OCI-M2 (cell line): ENCODE data around the gene GPR78.

Source experiments
- DNase-seq: peaks from one replicate; lab custom pipeline; 2025; ENCODE audit not compliant: unreplicated experiment; lab: John Stamatoyannopoulos, UW

GPR78 gene

GRCh38 chr4:8580321-8581093 lies at the start of gene GPR78:
Gene GPR78 (plus strand): TSS chr4:8580392. CDS start chr4:8580983, 591 bp downstream.
- no peak for DNase-seq

- DNase-seq = no peak
These were observed 47.9 kb upstream of the GPR78 start for GRCh38 chr4:8532245-8532781.

GRCh38 chr4:8533274-8533865 lies 46.8 kb upstream of the GPR78 start:
- DNase-seq = no peak

- DNase-seq = no peak
These were observed 46.1 kb upstream of the GPR78 start for GRCh38 chr4:8534129-8534528.

GRCh38 chr4:8534611-8535010 lies 45.6 kb upstream of the GPR78 start:
- no peak for DNase-seq

- no peak for DNase-seq
These were observed 43.7 kb upstream of the GPR78 start for GRCh38 chr4:8536467-8536866.

GRCh38 chr4:8537041-8537461 lies 43.1 kb upstream of the GPR78 start:
- no peak for DNase-seq

DNA sequence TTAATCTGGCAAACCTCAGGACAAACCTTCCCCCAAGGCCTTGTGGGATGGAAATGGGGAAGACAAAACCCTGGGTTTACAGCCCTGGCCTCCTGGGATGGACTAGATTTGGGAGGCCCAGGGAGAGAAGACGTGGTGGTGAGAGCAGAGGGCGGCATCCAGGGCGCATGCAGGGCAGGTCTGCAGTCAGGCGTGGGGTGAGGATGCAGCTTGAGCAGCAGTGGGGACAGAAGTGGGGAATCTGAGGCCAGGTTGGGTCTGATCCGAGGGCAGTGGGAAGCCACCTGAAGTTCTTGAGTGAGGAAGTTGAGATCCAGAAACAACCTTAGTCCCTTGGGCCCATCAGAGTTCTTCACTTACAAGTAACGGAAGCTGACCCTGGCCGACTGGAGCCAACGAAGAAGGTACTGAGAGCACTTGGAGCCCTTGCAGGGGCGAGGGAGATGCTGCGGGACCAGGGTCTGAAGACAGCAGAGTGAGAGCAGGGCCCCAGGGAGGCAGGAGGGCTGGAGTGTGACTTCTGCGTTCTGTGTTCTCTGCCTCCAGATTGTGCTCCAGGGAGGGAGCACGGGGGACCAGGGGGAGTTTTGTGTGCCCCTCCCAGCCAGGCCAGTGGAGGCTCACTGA lies 42.0 kb upstream of the GPR78 start:
- DNase-seq = no peak

DNA sequence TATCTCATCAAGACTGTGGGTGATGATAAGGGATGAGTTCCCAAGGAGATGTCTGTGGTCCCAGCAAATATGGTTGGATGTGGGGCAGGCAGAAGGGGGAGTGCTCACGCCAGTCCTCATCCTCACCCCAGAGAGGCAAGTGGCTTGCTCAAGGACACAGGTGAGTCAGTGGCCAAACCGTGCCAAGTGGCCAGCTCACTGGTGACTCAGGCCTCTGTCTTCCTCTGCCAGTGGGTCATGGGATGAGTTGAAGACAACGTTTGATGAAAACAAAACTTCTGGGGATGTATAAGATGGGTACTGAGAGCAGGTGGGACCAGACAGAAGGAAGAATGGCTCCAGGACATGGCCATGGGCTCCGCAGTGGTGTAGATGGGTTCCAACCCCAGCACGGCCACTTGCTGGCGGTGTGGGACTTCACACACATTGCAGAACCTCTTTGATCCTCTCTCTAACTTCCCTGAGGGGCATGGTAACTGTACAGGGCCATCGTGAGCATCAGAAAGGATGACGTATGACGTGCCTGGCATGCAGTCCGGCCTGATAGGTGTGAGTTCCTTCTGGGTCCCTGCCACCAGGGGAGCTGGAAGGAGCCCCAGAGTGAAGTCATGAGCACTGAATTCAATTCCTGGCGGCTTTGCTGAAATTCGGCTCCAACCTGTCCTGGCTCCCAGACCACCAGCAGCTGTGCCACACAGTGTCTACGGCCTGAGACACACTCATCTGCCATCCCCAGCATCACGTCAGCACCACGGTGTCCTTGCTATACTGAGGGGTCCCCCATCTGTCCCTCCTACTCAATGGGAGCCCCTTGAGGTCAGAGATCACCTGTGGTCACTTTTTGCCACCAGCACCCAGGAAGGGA lies 41.3 kb upstream of the GPR78 start:
- no peak for DNase-seq

- no peak for DNase-seq
These were observed 40.5 kb upstream of the GPR78 start for GRCh38 chr4:8539661-8540060.

GRCh38 chr4:8540072-8540471 lies 40.1 kb upstream of the GPR78 start:
- no peak for DNase-seq

- no peak for DNase-seq
These were observed 39.6 kb upstream of the GPR78 start for GRCh38 chr4:8540586-8540985.

DNA sequence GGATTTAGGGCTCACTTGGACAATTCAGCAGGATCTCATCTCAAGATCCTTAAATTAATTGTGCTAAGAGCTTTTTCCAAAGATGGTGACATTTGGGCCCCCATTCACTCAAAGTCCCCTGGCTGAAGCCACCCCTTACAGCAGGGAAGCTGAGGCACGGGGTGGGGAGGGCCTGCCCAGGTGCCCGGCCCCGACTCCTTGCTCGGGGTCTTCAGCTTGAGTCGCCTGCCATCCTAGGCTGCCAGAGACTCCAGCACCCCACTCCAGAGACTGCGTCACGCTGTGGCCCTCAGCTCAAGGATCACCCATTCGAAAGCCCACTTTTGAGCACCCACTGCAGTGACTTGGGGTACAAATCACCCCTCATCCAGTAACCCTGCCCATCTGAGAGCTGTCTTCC lies 39.2 kb upstream of the GPR78 start:
- no peak for DNase-seq

DNA sequence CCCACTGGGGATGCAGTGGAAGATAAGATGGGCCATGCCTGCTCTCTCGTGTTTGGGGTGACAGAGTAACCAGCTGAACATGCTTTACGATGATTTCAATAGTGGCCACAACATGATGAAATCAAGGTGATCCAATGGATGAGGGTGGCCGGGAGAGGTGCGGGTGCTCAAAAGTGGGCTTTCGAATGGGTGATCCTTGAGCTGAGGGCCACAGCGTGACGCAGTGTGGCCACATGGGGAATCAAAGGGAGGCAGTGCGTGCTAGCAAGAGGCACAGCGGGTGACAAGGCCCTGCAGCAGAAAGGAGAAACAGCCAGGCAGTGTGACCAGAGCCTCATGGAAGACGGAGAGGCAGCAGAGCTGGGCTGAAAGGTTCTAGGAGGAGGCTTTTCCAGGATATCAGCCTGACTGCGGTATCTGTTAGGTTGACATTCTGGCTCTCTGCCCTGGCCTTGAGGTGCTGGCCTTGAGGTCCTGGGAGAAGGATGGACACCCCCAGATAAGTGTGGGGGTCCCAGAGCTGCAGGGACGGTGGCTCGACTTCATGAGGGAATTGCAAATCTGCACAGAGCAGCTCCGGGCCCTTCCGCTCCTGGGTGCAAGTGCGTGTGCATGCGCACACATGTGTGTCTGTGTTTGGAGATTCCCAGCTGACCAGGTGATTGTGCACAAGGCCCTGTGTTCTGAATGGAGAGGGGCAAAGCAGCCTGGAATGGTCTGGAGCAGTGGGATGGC lies 38.0 kb upstream of the GPR78 start:
- no peak for DNase-seq

DNA sequence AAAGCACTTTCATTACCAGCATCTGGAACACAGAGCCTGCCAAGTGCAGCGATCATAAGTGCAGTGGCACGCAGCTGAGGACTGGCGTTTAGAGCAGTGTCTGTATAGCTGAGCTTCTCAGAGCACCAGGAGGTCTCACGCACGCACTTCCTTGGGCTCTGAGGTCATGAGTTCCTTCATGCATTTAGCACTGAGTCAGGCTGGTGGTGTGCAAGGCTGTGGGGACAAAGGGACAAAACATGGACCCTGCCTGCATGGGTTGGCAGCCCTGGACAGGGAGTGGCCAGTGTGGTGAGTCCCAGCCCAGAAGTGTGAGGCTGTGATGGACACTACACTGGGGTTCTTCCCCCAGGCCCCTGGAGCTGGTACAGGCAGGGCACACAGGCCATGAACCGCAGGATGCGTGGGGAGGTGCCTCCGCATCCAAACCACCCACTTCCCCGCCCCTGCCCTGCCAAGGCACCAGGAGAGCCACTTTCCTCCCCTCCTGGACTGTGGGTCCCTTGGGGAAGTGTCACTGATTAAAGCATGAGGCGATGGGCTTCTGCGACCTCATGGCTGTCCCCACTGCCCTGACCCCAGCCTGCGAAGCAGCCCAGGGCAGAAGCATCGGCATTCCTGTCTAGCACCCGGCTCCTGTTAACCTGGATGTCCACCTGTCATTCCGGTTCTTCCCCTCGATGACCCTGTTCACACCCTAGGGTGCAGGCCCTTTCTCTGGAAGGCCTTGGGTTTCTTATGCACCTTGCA lies 37.2 kb upstream of the GPR78 start:
- no peak for DNase-seq

- DNase-seq = no peak
These were observed 36.6 kb upstream of the GPR78 start for GRCh38 chr4:8543623-8544022.

DNA sequence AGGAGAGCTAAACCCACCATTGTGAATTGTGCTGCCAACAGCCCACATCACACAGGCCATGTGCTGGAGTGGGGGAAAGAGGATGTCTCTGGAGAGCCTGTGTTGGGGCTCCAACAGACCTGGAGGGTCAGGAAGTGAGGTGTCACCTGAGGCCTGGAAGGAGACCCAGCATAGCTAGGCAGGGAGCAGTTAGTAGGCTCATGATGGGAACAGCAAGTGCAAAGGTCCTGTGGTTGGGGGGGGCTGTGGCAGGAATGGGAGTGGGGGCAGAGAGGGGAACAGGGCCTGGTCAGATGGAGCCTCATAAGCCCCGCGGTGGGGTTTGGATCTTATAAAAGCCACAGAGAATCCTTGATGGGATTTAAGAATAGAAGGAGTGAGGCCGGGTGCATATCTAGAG lies 35.9 kb upstream of the GPR78 start:
- DNase-seq = no peak

- DNase-seq = no peak
These were observed 35.3 kb upstream of the GPR78 start for GRCh38 chr4:8544741-8545438.

- no peak for DNase-seq
These were observed 34.8 kb upstream of the GPR78 start for GRCh38 chr4:8545439-8545765.
